Measurements from ENCODE around the gene EHF. TPM values are rescaled to one million over a fixed set of nuclear protein-coding genes. Genes with fewer than 3 reads are reported as not detected.

Gene EHF
- total RNA-seq, 4 donors from 2014 or later = 0.33 to 0.94 (median 0.44) TPM; not detected in 1

GRCh38 chr11:34633640-34633989 lies 12.7 kb downstream of the EHF start:
- no peak for TF ChIP-seq CTCF (IDR thresholded peaks at IDR 0.05; ENCODE audit: low read depth)

GRCh38 chr11:34633990-34634693 lies 13.2 kb downstream of the EHF start:
- no peak for TF ChIP-seq CTCF (IDR thresholded peaks at IDR 0.05; ENCODE audit: low read depth)

- no peak for TF ChIP-seq CTCF (IDR thresholded peaks at IDR 0.05; ENCODE audit: low read depth)
These were observed 13.8 kb downstream of the EHF start for GRCh38 chr11:34634694-34635062.

- no peak for TF ChIP-seq CTCF (IDR thresholded peaks at IDR 0.05; ENCODE audit: low read depth)
These were observed 15.2 kb downstream of the EHF start for GRCh38 chr11:34636127-34636526.

GRCh38 chr11:34637303-34637702 lies 16.4 kb downstream of the EHF start:
- TF ChIP-seq CTCF (IDR thresholded peaks at IDR 0.05; ENCODE audit: low read depth) = no peak

GRCh38 chr11:34638897-34639296 lies 18.0 kb downstream of the EHF start:
- no peak for TF ChIP-seq CTCF (IDR thresholded peaks at IDR 0.05; ENCODE audit: low read depth)

- no peak for TF ChIP-seq CTCF (IDR thresholded peaks at IDR 0.05; ENCODE audit: low read depth)
These were observed 18.7 kb downstream of the EHF start for GRCh38 chr11:34639545-34639944.

Data from subcutaneous adipose tissue (tissue), 4 donors.